GM12891 (cell line): ENCODE data around the gene FADS1.

ENCODE experiments used
- DNase-seq: peaks from one replicate; pipeline ENCODE4 v3.0.0; 2011; ENCODE audit warnings: low spot score; ENCODE audit not compliant: insufficient read length
- FAIRE-seq: peaks from 2 replicates; lab custom pipeline; 2011; peaks lifted over from hg19 to GRCh38; lab: Jason Lieb, UNC
- PAX5 ChIP-seq: IDR thresholded peaks from 2 replicates; pipeline ENCODE4 v1.6.1; 2011; ENCODE audit warnings: low read length, moderate library complexity, mild to moderate bottlenecking; ENCODE audit not compliant: insufficient read depth, severe bottlenecking
- POLR2A ChIP-seq: IDR thresholded peaks from 2 replicates; pipeline ENCODE4 v1.6.1; 2011; ENCODE audit warnings: low read depth, low read length, control low read depth
- POLR2AphosphoS5 ChIP-seq: IDR thresholded peaks from 2 replicates; pipeline ENCODE4 v1.6.1; 2011; ENCODE audit warnings: low read depth, low read length, control low read depth
- POU2F2 ChIP-seq: IDR thresholded peaks from 2 replicates; pipeline ENCODE4 v1.6.1; 2011; ENCODE audit warnings: low read depth, mild to moderate bottlenecking, control low read depth, low read length, moderate library complexity
- SPI1 ChIP-seq: IDR thresholded peaks from 2 replicates; pipeline ENCODE4 v1.6.1; 2011; ENCODE audit warnings: low read depth, low read length, control low read depth
- TAF1 ChIP-seq: IDR thresholded peaks from 2 replicates; pipeline ENCODE4 v1.6.1; 2011; ENCODE audit warnings: low read depth, low read length, control low read depth

The FADS1 gene

DNA sequence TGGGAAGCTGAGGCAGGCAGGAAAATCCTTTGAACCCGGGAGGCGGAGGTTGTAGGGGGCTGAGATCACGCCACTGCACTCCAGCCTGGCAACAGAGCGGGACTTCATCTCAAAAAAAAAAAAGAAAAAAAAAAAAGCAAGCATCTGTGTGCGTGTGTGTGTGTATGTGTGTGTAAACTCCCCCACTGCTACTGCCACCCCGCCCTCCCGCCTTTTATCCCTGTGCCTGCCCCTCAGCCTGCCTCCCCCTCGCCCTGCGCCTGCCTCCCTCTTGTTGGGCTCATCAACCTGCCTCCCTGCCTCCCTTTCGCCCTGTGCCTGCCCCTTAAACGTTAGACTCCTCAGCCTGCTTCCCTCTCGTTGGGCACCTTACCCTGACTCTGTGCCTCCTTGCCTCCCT lies 42.4 kb downstream of the FADS1 start:
- TF ChIP-seq POLR2AphosphoS5 = no peak
- DNase-seq = no peak
- FAIRE-seq = no peak

GRCh38 chr11:61773809-61774208 lies 43.0 kb downstream of the FADS1 start:
- TF ChIP-seq POU2F2 = no peak
- no peak for TF ChIP-seq TAF1
- TF ChIP-seq POLR2A = no peak
- TF ChIP-seq PAX5 = no peak
- TF ChIP-seq POLR2AphosphoS5 = no peak
- TF ChIP-seq SPI1 = no peak
- no peak for DNase-seq
- no peak for FAIRE-seq

- no peak for DNase-seq
- TF ChIP-seq POLR2AphosphoS5 (no peak), POU2F2 (no peak)
- no peak for FAIRE-seq
Observed at GRCh38 chr11:61773356-61773755, 43.4 kb downstream of the FADS1 start.

- TF ChIP-seq POLR2A (no peak), POLR2AphosphoS5 (no peak), POU2F2 (no peak), PAX5 (no peak), SPI1 (no peak), TAF1 (no peak)
- FAIRE-seq = no peak
- no peak for DNase-seq
Observed at GRCh38 chr11:61771985-61772455, 44.8 kb downstream of the FADS1 start.

GRCh38 chr11:61771195-61771894 lies 45.5 kb downstream of the FADS1 start:
- DNase-seq (no peak), FAIRE-seq (no peak)
- TF ChIP-seq POLR2A (no peak), POLR2AphosphoS5 (no peak), POU2F2 (no peak), SPI1 (no peak), PAX5 (no peak), TAF1 (no peak)

- FAIRE-seq (no peak), DNase-seq (no peak)
- TF ChIP-seq PAX5 = no peak
- TF ChIP-seq POLR2AphosphoS5 = no peak
- TF ChIP-seq POLR2A = no peak
- TF ChIP-seq SPI1 = no peak
- no peak for TF ChIP-seq TAF1
- no peak for TF ChIP-seq POU2F2
Observed at GRCh38 chr11:61769946-61770683, 46.7 kb downstream of the FADS1 start.

DNA sequence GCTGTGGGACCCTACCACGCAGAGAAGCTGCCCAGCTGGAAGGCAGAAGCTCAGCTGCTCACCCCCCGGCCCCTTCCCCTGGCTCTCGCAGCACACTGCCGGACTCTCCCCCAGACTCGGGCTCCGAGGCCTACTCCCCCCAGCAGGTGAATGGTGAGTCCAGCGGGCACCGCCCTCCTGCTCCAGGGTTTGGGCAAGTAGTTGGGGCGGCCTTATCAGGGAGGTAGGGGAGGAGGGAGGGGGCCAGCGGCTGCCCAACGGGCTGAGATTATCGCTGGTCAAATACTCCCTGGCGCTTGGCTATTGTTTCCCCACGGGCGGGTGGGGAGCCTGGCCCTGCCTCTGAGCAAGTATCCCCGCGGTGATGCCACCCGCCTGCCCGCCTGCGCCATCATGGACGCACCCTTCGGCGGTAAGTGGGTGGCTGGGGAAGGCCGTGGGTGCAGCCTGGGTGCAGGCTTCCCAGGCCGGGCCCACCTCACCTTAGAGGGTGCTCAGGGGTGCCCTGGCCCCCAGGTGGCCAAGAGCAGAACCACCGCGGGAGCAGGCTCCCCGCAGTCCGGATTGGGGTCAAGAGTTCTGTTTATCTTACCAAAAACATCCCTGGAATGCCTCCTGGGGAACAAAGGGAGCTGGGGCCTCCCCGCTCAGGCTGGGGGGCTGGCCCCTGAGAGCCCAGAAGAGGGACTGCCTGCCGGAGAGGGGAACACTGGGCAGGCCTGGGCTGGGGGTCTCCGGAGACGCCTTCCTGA lies 47.5 kb downstream of the FADS1 start:
- no peak for DNase-seq

DNA sequence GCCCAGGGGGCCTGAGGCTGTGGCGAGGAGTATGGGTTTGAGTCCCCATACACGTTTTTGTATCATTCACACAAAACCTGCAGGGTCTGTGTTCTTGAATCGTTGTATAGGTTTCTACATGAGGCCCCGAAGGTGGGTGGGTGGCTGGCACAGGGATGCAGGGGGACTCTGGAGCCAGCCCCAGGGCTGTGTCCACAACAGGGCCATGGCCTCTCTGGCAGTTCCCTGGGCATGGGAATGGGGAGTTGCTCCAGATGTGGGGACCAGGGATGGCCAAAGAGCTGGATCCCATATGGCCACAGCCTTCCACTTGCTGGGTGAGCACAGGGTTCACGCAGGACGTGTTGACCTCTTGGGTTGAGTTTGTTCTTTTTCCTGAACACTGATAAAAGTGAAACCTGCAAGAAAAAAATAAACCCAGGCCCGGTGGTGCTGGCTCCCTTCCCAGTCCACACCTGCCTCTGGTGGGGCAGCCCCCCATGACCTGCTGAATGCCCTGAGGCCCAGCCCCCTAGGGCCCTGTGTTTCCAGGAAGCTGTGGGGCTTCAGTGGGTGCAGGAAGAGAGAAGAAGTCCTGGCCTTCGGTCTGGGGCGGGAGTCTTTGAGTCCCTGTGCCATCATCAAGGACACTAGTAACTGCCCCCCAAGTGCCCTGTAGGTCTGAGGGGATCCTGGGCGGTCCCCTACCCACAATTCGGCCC lies 48.3 kb downstream of the FADS1 start:
- FAIRE-seq = no peak
- TF ChIP-seq SPI1 = no peak
- TF ChIP-seq PAX5 = no peak
- no peak for TF ChIP-seq TAF1
- TF ChIP-seq POLR2AphosphoS5 = no peak
- no peak for TF ChIP-seq POLR2A
- no peak for TF ChIP-seq POU2F2

More for the DNA sequence above, 47.5 kb downstream of the FADS1 start:
- no peak for TF ChIP-seq POU2F2
- no peak for TF ChIP-seq POLR2A
- no peak for TF ChIP-seq PAX5
- TF ChIP-seq SPI1 = no peak
- no peak for TF ChIP-seq TAF1
- TF ChIP-seq POLR2AphosphoS5 = no peak
- FAIRE-seq = no peak

DNA sequence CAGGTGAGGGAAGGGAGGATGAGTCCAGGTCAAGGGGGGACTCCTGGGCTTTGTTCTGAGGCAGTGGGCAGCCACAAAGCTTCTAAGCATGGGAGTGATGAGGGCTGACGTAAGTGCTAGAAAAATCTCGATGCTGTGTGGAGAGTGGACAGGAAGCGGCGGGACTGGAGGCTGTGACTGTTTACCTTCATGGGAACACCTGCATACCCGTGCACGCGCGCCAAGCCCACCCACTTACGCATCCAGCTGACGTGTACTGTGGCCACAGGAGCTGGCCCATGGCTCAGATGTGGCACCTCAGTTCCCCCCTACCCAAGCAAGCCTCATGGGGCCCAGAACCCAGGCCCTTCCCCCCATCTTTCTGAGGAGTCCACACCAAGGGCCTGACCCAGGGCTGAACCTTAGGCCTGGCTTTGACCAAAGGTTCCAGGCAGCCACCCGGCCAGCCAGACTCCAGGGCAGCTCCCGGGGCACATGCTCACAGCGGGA lies 50.4 kb downstream of the FADS1 start:
- DNase-seq (no peak), FAIRE-seq (no peak)
- TF ChIP-seq PAX5 = no peak

More for the DNA sequence above, 48.3 kb downstream of the FADS1 start:
- DNase-seq = no peak
